Dermis blood vessel endothelial cell (primary cell): ENCODE measurements around the gene XDH. TPM values are rescaled to one million over a fixed set of nuclear protein-coding genes. Genes with fewer than 3 reads are reported as not detected.

Experiments used
- DNase-seq: peaks from one replicate; pipeline ENCODE4 v3.0.0; 2010
- total RNA-seq: library from RNA; depleted of rRNA; stranded (reverse); fragments of >200 nt; gene quantifications from 2 replicates; pipeline ENCODE4 v1.2.3, GENCODE V29; 2014

XDH gene
- total RNA-seq, 1 donor from 2014 or later = not detected

- no peak for DNase-seq
Measured at GRCh38 chr2:31402388-31402787, 12.2 kb downstream of the XDH start.

- no peak for DNase-seq
Measured at GRCh38 chr2:31401580-31401979, 13.0 kb downstream of the XDH start.

- no peak for DNase-seq
Measured at GRCh38 chr2:31398881-31399280, 15.7 kb downstream of the XDH start.

- no peak for DNase-seq
Measured at GRCh38 chr2:31397094-31397493, 17.4 kb downstream of the XDH start.

- DNase-seq = no peak
Measured at GRCh38 chr2:31390324-31390723, 24.2 kb downstream of the XDH start.

- no peak for DNase-seq
Measured at GRCh38 chr2:31388736-31389135, 25.8 kb downstream of the XDH start.

GRCh38 chr2:31387850-31388249 is 26.7 kb downstream of the XDH start:
- DNase-seq = no peak

- DNase-seq = no peak
Measured at GRCh38 chr2:31386648-31387047, 27.9 kb downstream of the XDH start.

GRCh38 chr2:31386172-31386571 is 28.4 kb downstream of the XDH start:
- DNase-seq = no peak

GRCh38 chr2:31384771-31385276 is 29.7 kb downstream of the XDH start:
- no peak for DNase-seq

- no peak for DNase-seq
Measured at GRCh38 chr2:31384351-31384750, 30.2 kb downstream of the XDH start.

GRCh38 chr2:31383471-31384153 is 30.9 kb downstream of the XDH start:
- DNase-seq = no peak

GRCh38 chr2:31382452-31383120 is 32.0 kb downstream of the XDH start:
- no peak for DNase-seq

GRCh38 chr2:31381601-31382000 is 32.9 kb downstream of the XDH start:
- DNase-seq = no peak

- DNase-seq = no peak
Measured at GRCh38 chr2:31380243-31380642, 34.3 kb downstream of the XDH start.

- DNase-seq = no peak
Measured at GRCh38 chr2:31379747-31380146, 34.8 kb downstream of the XDH start.

- DNase-seq = no peak
Measured at GRCh38 chr2:31378791-31379501, 35.6 kb downstream of the XDH start.

GRCh38 chr2:31378389-31378788 is 36.2 kb downstream of the XDH start:
- no peak for DNase-seq

- DNase-seq = no peak
Measured at GRCh38 chr2:31373127-31373526, 41.4 kb downstream of the XDH start.

- no peak for DNase-seq
Measured at GRCh38 chr2:31372097-31372496, 42.4 kb downstream of the XDH start.

GRCh38 chr2:31371691-31372090 is 42.9 kb downstream of the XDH start:
- no peak for DNase-seq

GRCh38 chr2:31366733-31367132 is 47.8 kb downstream of the XDH start:
- DNase-seq = no peak

GRCh38 chr2:31365834-31366505 is 48.6 kb downstream of the XDH start:
- DNase-seq = no peak
